Neural crest cell (in vitro differentiated cells): Measurements from ENCODE around the gene SNCA. TPM values are rescaled to one million over a fixed set of nuclear protein-coding genes. Genes with fewer than 3 reads are reported as not detected.

Source experiments
- DNase-seq: peaks from one replicate; pipeline ENCODE4 v3.0.0; 2021; ENCODE audit warnings: low read depth, mixed read lengths, low spot score
- H3K27ac Mint-ChIP-seq: one replicate; pipeline ENCODE4 v1.8.0; 2021; ENCODE audit warnings: mild to moderate bottlenecking, mixed read lengths; ENCODE audit not compliant: unreplicated experiment
- H3K27me3 Mint-ChIP-seq: 2 replicates; pipeline ENCODE4 v1.8.0; 2021; ENCODE audit warnings: low read depth, mild to moderate bottlenecking, mixed read lengths
- H3K36me3 Mint-ChIP-seq: 2 replicates; pipeline ENCODE4 v1.8.0; 2021; ENCODE audit warnings: low read depth, mild to moderate bottlenecking, mixed read lengths
- H3K4me1 Mint-ChIP-seq: 2 replicates; pipeline ENCODE4 v1.8.0; 2021; ENCODE audit warnings: mixed read lengths
- H3K4me3 Mint-ChIP-seq: one replicate; pipeline ENCODE4 v1.8.0; 2021; ENCODE audit warnings: mild to moderate bottlenecking, mixed read lengths
- H3K9me3 Mint-ChIP-seq: 2 replicates; pipeline ENCODE4 v1.8.0; 2021; ENCODE audit warnings: mixed read lengths
- CTCF ChIP-seq: fragments of 200-600 bp; sonication (generic); conservative IDR thresholded peaks from 2 replicates; pipeline ENCODE4 v1.5.0; 2021; ENCODE audit warnings: antibody characterized with exemption, mild to moderate bottlenecking
- total RNA-seq: library from RNA; stranded (reverse); gene quantifications from 2 replicates; pipeline ENCODE4 v1.2.1, GENCODE V29; 2021

The SNCA gene
- total RNA-seq, 1 donor from 2014 or later = 29.6 TPM

GRCh38 chr4:89767924-89768323, 69.0 kb downstream of the SNCA start:
- no peak for DNase-seq
- Mint-ChIP-seq H3K27me3 (no peaks in the 10 kb centered on the region), H3K4me1 (peaks cover 5% of the 10 kb centered on the region), H3K36me3 (peaks cover 3% of the 10 kb centered on the region), H3K4me3 (no peak overlapping the region), H3K27ac (no peak overlapping the region), H3K9me3 (peaks cover 2% of the 10 kb centered on the region)
- no peak for TF ChIP-seq CTCF

- H3K27me3 Mint-ChIP-seq = no peaks in the 10 kb centered on the region
Measured at GRCh38 chr4:89765966-89766365, 71.0 kb downstream of the SNCA start.

GRCh38 chr4:89765528-89765927, 71.4 kb downstream of the SNCA start:
- Mint-ChIP-seq H3K36me3 (peaks cover 3% of the 10 kb centered on the region), H3K27me3 (no peaks in the 10 kb centered on the region), H3K4me1 (peaks cover 5% of the 10 kb centered on the region), H3K9me3 (peaks cover 2% of the 10 kb centered on the region), H3K27ac (no peak overlapping the region), H3K4me3 (no peak overlapping the region)
- no peak for TF ChIP-seq CTCF
- DNase-seq = no peak

More at GRCh38 chr4:89765966-89766365, 71.0 kb downstream of the SNCA start:
- DNase-seq = no peak
- H3K27ac Mint-ChIP-seq = no peak overlapping the region
- TF ChIP-seq CTCF = no peak
- H3K9me3 Mint-ChIP-seq = peaks cover 2% of the 10 kb centered on the region
- H3K36me3 Mint-ChIP-seq = peaks cover 3% of the 10 kb centered on the region
- H3K4me3 Mint-ChIP-seq = no peak overlapping the region
- H3K4me1 Mint-ChIP-seq = peaks cover 5% of the 10 kb centered on the region

GRCh38 chr4:89762311-89762710, 74.7 kb downstream of the SNCA start:
- H3K4me3 Mint-ChIP-seq = no peak overlapping the region
- no peak overlapping the region for H3K27ac Mint-ChIP-seq
- no peaks in the 10 kb centered on the region for H3K36me3 Mint-ChIP-seq
- no peak for DNase-seq
- no peaks in the 10 kb centered on the region for H3K4me1 Mint-ChIP-seq
- H3K9me3 Mint-ChIP-seq = no peaks in the 10 kb centered on the region
- H3K27me3 Mint-ChIP-seq = no peaks in the 10 kb centered on the region
- TF ChIP-seq CTCF = no peak

GRCh38 chr4:89759426-89759825, 77.5 kb downstream of the SNCA start:
- no peak for TF ChIP-seq CTCF
- Mint-ChIP-seq H3K4me1 (no peaks in the 10 kb centered on the region), H3K4me3 (no peak overlapping the region), H3K27me3 (no peaks in the 10 kb centered on the region), H3K9me3 (no peaks in the 10 kb centered on the region), H3K27ac (no peak overlapping the region), H3K36me3 (no peaks in the 10 kb centered on the region)
- DNase-seq = no peak
